GM19328 (cell line): Measurements from ENCODE around the gene ZNF385A.
"Not testable (repeated sequence)": the region's sequence is repeated elsewhere in the genome, so short reads cannot be mapped to it uniquely, and the experiment has no call there.

Experiments used
- ATAC-seq: cut with Tn5 transposase; IDR thresholded peaks from one replicate; pipeline ENCODE4 v1.9.1; 2021; ENCODE audit warnings: mild to moderate bottlenecking, moderate library complexity; ENCODE audit not compliant: unreplicated experiment

Gene ZNF385A

GRCh38 chr12:54357506-54358190 is 26.9 kb downstream of the ZNF385A start:
- no peak for ATAC-seq

GRCh38 chr12:54356951-54357356 is 27.6 kb downstream of the ZNF385A start:
- no peak for ATAC-seq

GRCh38 chr12:54356228-54356627 is 28.3 kb downstream of the ZNF385A start:
- no peak for ATAC-seq

- no peak for ATAC-seq
These were observed 29.3 kb downstream of the ZNF385A start for GRCh38 chr12:54355104-54355815.

GRCh38 chr12:54354271-54354670 is 30.3 kb downstream of the ZNF385A start:
- not testable (repeated sequence) for ATAC-seq

- ATAC-seq: no peak
These were observed 31.4 kb downstream of the ZNF385A start for GRCh38 chr12:54352891-54353874.

GRCh38 chr12:54352022-54352531 is 32.5 kb downstream of the ZNF385A start:
- ATAC-seq: no peak

- no peak for ATAC-seq
These were observed 33.2 kb downstream of the ZNF385A start for GRCh38 chr12:54351341-54351740.

- ATAC-seq: no peak
These were observed 33.8 kb downstream of the ZNF385A start for GRCh38 chr12:54350743-54351142.

- no peak for ATAC-seq
These were observed 34.9 kb downstream of the ZNF385A start for GRCh38 chr12:54349679-54350078.

- no peak for ATAC-seq
These were observed 35.5 kb downstream of the ZNF385A start for GRCh38 chr12:54349036-54349435.

- no peak for ATAC-seq
These were observed 42.9 kb downstream of the ZNF385A start for GRCh38 chr12:54341378-54342300.

GRCh38 chr12:54340846-54341245 is 43.7 kb downstream of the ZNF385A start:
- no peak for ATAC-seq

- ATAC-seq: no peak
These were observed 45.7 kb downstream of the ZNF385A start for GRCh38 chr12:54338698-54339296.

GRCh38 chr12:54337854-54338650 is 46.5 kb downstream of the ZNF385A start:
- ATAC-seq: no peak

GRCh38 chr12:54337280-54337842 is 47.2 kb downstream of the ZNF385A start:
- no peak for ATAC-seq

- ATAC-seq: no peak
These were observed 51.0 kb downstream of the ZNF385A start for GRCh38 chr12:54333420-54334034.

- no peak for ATAC-seq
These were observed 53.1 kb downstream of the ZNF385A start for GRCh38 chr12:54331461-54331860.
